WTC11 (cell line): ENCODE measurements around the gene TBC1D22A.

Experiments
- FOXJ3 ChIP-seq: sonication (generic); formaldehyde crosslinking; IDR thresholded peaks from 2 replicates; pipeline ENCODE4 v1.9.0; 2021; ENCODE audit warnings: missing genetic modification reagents, mild to moderate bottlenecking, borderline replicate concordance
- FOXK1 ChIP-seq: sonication (generic); formaldehyde crosslinking; IDR thresholded peaks from 2 replicates; pipeline ENCODE4 v1.8.0; 2022; ENCODE audit warnings: mild to moderate bottlenecking, moderate library complexity, missing genetic modification reagents
- TCF7 ChIP-seq: sonication (generic); formaldehyde crosslinking; IDR thresholded peaks from 2 replicates; pipeline ENCODE4 v1.8.0; 2022; ENCODE audit warnings: mild to moderate bottlenecking, low read depth, missing genetic modification reagents, moderate library complexity
- TEAD1 ChIP-seq: sonication (generic); formaldehyde crosslinking; IDR thresholded peaks from 2 replicates; pipeline ENCODE4 v1.8.0; 2022; ENCODE audit warnings: mild to moderate bottlenecking, missing genetic modification reagents
- ZNF263 ChIP-seq: sonication (generic); formaldehyde crosslinking; IDR thresholded peaks from 2 replicates; pipeline ENCODE4 v1.8.1; 2022; ENCODE audit warnings: low read depth, mild to moderate bottlenecking, moderate library complexity, missing genetic modification reagents
- ZNF416 ChIP-seq: fragments of 250-450 bp; sonication (Bioruptor Pico); IDR thresholded peaks from 2 replicates; pipeline ENCODE4 v1.9.0; 2021; ENCODE audit warnings: mild to moderate bottlenecking, inconsistent platforms
- TF ChIP-seq, protein P1 (sequence below): fragments of 200-600 bp; IDR thresholded peaks from 2 replicates; pipeline ENCODE4 v1.8.0; 2022; ENCODE audit warnings: antibody characterized with exemption
- TF ChIP-seq, protein P2 (sequence below): sonication (generic); formaldehyde crosslinking; conservative IDR thresholded peaks from 2 replicates; pipeline ENCODE4 v1.8.1; 2022; ENCODE audit warnings: mild to moderate bottlenecking, missing genetic modification reagents
- TF ChIP-seq, protein P3 (sequence below): sonication (generic); formaldehyde crosslinking; IDR thresholded peaks from 2 replicates; pipeline ENCODE4 v1.8.1; 2022; ENCODE audit warnings: low read depth, missing genetic modification reagents, borderline replicate concordance
- TF ChIP-seq, protein P4 (sequence below): sonication (generic); formaldehyde crosslinking; IDR thresholded peaks from 2 replicates; pipeline ENCODE4 v1.8.0; 2022; ENCODE audit warnings: missing genetic modification reagents
- TF ChIP-seq, protein P5 (sequence below): sonication (generic); formaldehyde crosslinking; IDR thresholded peaks from 2 replicates; pipeline ENCODE4 v1.8.0; 2022; ENCODE audit warnings: mild to moderate bottlenecking, missing genetic modification reagents

DNA sequence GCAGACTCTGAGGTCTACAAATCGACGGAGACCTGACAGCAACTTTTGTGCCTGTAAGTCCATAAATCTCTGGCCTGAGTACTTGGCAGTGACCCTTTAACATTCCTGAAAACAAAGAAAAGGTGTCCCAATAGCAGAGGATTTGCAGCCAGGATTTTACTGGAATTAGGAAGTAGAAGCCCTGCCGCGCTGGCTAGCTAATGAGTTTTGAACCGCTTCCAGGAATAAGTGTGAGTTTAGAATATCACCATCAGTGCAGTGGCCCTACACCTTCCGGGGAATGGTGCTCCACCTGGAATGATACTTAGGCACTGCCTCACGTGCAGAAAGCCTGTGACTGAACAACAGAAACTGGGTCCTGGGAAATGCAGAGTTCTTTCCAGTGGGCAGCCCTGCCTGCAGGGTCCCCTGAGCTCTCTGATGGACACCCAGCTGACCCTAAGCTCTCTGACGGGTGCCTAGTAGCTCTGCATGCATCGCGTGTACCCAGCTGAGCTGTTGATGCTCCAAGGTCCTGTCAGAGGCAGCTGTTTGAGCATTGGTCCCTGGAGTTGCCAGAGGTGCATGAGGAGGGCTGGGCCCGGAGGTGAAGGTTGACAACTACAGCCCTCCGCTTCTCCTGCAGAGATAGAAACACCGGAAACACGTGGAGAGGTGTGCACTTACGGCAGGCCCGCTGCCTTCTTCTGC is 380.9 kb downstream of the TBC1D22A start:
- TF ChIP-seq, protein P1, sequence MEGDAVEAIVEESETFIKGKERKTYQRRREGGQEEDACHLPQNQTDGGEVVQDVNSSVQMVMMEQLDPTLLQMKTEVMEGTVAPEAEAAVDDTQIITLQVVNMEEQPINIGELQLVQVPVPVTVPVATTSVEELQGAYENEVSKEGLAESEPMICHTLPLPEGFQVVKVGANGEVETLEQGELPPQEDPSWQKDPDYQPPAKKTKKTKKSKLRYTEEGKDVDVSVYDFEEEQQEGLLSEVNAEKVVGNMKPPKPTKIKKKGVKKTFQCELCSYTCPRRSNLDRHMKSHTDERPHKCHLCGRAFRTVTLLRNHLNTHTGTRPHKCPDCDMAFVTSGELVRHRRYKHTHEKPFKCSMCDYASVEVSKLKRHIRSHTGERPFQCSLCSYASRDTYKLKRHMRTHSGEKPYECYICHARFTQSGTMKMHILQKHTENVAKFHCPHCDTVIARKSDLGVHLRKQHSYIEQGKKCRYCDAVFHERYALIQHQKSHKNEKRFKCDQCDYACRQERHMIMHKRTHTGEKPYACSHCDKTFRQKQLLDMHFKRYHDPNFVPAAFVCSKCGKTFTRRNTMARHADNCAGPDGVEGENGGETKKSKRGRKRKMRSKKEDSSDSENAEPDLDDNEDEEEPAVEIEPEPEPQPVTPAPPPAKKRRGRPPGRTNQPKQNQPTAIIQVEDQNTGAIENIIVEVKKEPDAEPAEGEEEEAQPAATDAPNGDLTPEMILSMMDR, result no peak
- no peak for TF ChIP-seq TEAD1 (CRISPR knock-in tag)
- TF ChIP-seq, protein P2, sequence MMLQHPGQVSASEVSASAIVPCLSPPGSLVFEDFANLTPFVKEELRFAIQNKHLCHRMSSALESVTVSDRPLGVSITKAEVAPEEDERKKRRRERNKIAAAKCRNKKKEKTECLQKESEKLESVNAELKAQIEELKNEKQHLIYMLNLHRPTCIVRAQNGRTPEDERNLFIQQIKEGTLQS (CRISPR knock-in tag), result no peak
- no peak for TF ChIP-seq FOXJ3 (CRISPR knock-in tag)
- TF ChIP-seq FOXK1 (CRISPR knock-in tag), result no peak
- no peak for TF ChIP-seq ZNF416
- TF ChIP-seq ZNF263 (CRISPR knock-in tag), result no peak
- TF ChIP-seq, protein P3, sequence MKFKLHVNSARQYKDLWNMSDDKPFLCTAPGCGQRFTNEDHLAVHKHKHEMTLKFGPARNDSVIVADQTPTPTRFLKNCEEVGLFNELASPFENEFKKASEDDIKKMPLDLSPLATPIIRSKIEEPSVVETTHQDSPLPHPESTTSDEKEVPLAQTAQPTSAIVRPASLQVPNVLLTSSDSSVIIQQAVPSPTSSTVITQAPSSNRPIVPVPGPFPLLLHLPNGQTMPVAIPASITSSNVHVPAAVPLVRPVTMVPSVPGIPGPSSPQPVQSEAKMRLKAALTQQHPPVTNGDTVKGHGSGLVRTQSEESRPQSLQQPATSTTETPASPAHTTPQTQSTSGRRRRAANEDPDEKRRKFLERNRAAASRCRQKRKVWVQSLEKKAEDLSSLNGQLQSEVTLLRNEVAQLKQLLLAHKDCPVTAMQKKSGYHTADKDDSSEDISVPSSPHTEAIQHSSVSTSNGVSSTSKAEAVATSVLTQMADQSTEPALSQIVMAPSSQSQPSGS (CRISPR knock-in tag), result no peak
- TF ChIP-seq, protein P4, sequence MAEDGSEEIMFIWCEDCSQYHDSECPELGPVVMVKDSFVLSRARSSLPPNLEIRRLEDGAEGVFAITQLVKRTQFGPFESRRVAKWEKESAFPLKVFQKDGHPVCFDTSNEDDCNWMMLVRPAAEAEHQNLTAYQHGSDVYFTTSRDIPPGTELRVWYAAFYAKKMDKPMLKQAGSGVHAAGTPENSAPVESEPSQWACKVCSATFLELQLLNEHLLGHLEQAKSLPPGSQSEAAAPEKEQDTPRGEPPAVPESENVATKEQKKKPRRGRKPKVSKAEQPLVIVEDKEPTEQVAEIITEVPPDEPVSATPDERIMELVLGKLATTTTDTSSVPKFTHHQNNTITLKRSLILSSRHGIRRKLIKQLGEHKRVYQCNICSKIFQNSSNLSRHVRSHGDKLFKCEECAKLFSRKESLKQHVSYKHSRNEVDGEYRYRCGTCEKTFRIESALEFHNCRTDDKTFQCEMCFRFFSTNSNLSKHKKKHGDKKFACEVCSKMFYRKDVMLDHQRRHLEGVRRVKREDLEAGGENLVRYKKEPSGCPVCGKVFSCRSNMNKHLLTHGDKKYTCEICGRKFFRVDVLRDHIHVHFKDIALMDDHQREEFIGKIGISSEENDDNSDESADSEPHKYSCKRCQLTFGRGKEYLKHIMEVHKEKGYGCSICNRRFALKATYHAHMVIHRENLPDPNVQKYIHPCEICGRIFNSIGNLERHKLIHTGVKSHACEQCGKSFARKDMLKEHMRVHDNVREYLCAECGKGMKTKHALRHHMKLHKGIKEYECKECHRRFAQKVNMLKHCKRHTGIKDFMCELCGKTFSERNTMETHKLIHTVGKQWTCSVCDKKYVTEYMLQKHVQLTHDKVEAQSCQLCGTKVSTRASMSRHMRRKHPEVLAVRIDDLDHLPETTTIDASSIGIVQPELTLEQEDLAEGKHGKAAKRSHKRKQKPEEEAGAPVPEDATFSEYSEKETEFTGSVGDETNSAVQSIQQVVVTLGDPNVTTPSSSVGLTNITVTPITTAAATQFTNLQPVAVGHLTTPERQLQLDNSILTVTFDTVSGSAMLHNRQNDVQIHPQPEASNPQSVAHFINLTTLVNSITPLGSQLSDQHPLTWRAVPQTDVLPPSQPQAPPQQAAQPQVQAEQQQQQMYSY (CRISPR knock-in tag), result no peak
- TF ChIP-seq, protein P5, sequence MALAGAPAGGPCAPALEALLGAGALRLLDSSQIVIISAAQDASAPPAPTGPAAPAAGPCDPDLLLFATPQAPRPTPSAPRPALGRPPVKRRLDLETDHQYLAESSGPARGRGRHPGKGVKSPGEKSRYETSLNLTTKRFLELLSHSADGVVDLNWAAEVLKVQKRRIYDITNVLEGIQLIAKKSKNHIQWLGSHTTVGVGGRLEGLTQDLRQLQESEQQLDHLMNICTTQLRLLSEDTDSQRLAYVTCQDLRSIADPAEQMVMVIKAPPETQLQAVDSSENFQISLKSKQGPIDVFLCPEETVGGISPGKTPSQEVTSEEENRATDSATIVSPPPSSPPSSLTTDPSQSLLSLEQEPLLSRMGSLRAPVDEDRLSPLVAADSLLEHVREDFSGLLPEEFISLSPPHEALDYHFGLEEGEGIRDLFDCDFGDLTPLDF (CRISPR knock-in tag), result no peak
- TF ChIP-seq TCF7, result no peak
